Stimulated activated CD8-positive, alpha-beta memory T cell treated with anti-CD3 and anti-CD28 coated beads, Interleukin-2, amount 100 ng/mL, for 1 hour (primary cell): ENCODE data around the gene LRRC58.
"Not testable (repeated sequence)": the region's sequence is repeated elsewhere in the genome, so short reads cannot be mapped to it uniquely, and the experiment has no call there.

ENCODE experiments used
- DNase-seq, 2 donors: peaks; one replicate each; pipeline ENCODE4 v3.0.0-alpha.2; 2020; ENCODE audit warnings: low read depth in 2 of 2

The LRRC58 gene

DNA sequence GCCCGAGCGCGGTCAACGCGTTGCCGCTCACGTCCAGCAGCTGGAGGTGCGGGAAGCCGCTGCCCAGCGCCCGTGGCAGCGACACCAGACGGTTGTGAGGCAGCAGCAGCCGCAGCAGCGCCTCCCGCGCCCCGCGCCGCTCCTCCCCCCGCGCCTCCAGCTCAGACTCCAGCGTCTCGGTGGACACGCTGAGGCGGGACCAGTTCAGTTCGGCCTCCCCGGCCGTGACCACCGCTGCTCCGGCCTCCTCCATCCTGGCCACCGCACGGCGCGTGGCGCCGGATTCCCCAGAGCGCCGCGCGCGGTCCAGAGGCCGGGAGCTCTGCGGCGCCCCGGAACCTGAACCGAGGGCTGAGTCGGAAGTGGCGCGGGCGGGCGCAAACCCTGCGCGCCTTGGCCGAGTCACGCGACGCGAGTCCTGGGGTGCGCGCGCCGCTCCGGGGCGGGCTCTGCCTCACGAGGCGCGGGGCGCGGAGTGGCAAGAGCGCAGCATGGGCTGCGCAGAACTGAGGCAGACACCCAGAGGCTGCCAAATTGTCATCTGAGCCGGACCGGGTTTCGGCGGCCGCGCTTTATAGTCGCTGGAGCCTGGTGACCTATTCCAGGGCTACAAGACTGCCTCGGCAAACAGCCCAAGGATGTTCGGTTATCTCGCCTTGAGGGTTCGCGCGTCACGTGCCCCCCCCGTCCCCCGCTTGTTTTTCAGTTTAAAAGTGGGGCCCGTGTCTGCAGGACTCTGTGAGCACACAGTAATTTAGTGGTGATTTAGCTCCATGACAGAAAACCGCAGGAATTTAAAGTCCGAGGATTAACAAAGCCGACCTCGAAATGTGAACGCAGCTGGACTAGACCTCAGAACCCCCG lies at the start of gene LRRC58:
LRRC58 (minus strand) TSS at position 364 of the 864 bp plus-strand sequence; CDS start at position 253, 111 bp downstream.
- peak; percentile 70 to 79 for DNase-seq

DNA sequence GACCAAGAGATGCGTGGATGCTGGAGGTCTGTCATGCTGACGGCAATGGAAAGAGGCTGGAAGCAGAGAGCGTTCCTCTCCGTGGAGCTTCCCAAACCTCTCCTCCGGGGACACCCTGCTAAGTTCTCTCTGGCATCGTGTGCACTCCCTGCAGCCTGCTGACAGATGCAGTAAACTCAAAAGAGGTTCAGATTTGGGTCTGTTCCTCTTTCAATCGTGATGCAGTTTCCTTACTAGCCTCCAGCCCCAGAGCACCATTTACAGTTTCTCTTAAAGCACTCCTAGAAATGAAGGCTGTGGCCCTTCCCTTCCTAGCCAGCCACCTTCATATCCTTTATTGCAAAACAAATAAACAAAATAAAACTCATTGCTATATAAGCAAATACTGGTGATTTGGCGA lies 47.3 kb upstream of the LRRC58 start:
- DNase-seq, result no peak

DNA sequence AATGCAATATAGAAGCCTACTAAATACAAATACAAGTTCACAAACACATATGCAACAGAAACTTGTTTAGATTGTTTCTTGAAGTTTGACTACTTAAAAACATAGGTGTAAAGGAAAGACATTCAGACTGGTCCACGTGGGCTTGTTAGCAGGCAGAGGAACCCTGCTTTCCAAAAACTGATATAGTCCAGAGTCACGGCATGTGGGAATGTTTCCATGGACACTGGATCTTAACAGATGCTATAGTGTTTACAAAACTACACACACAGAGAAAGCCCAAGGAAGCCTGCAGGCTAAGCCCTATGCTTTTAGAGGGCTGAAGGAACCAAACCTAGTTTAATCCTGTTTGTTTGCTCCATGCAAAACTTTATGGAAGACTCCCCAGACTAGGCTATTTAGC lies 45.2 kb upstream of the LRRC58 start:
- DNase-seq, result no peak

DNA sequence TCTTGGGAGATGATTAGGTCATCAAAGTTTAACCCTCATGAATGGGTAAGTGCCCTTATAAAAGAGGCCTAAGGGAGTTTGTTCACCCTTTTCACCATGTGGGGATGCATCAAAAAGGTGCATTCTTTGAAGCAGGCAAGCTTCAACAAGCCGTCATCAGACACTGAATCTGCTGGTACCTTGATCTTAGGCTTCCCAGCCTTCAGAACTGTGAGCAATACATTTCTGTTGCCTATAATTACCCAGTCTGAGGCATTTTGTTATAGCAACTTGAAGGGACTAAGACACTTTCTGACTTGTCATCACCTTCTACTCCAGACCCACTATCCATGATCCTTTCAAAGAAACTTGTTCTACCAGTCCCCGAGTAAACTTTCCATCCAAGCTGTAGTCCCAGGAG lies 44.6 kb upstream of the LRRC58 start:
- no peak for DNase-seq

DNA sequence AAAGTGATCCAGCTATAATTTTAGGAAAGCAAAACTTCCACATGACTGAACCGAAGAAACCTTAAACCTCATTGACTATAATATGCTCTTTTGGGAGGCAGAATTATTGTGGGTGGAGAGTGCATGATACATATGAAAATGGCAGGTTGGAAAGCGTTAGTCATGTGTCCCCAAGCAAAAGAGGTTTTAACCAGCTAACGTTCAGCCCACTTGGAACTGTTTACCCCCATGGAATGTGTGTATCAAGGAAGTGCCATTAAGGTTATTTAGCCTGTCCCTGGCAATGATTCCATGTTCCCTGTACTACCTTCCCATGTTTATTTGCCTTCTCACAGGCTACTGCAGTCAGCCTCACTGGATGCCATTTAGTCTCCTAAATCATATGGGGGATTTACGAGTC lies 44.1 kb upstream of the LRRC58 start:
- DNase-seq, result no peak

DNA sequence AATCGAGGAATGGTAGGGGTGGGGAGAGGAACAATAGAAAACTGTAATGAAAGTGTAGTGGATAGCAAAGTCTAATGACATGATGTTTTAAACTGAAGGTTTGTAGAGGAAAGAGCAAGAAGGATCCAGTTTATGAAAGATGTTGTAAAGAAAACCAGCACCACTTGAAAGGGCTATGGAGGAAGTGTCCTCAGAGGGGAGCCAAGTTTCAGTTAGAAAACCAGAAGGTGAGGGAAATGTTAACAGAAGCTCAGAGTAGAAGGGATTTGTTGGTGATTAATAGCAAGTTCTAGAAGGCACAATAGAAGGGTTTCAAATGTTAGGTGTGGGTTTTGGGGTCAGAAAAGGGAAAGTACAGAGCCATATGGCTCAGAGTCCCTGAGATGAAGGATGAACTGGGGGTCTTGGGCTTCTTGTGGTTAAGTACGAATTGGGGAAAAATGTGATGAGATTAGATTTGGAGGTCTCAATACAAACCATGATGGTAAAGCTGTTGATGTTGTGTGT lies 33.8 kb upstream of the LRRC58 start:
- no peak for DNase-seq

DNA sequence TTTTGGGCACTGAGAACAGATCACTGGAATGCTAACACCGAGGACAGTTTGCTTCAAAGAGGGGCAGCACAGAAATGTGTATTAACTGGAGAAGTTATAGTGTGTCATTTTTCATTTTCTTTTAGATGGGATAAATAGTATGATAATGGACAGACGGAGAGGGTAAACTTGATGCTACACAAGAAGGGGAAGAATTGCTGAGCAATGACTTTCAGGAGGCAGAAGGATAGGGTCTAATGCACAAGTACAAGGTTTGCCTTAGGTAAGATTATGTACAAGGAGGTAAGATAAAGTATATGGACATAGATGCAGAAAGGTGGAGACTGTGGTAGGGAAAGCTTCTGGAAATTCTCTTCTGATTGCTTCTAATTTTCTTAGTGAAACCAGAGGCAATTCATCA lies 32.3 kb upstream of the LRRC58 start:
- DNase-seq, result no peak

DNA sequence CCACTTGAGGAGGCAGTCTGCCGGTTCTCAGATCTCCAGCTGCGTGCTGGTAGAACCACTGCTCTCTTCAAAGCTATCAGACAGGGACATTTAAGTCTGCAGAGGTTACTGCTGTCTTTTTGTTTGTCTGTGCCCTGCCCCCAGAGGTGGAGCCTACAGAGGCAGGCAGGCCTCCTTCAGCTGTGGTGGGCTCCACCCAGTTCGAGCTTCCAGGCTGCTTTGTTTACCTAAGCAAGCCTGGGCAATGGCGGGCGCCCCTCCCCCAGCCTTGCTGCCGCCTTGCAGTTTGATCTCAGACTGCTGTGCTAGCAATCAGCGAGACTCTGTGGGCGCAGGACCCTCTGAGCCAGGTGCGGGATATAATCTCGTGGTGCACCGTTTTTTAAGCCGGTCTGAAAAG lies 28.8 kb upstream of the LRRC58 start:
- DNase-seq, result not testable (repeated sequence)

DNA sequence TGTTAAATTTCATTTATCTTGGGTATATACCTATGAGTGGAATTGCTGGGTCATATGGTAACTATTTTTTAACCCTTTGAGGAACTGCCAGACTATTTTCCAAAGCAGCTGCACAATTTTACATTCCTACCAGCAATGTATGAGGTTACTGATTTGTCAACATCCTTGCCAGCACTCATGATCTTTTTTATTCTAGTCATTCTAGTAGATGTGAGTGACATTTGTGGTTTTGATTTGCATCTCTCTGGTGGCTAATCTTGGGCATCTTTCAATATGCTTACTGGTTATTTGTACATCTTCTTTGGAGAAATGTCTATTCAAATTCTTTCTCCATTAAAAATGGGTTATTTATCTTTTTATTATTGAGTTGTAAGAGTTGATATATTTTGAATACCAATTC lies 21.3 kb upstream of the LRRC58 start:
- DNase-seq, result no peak

DNA sequence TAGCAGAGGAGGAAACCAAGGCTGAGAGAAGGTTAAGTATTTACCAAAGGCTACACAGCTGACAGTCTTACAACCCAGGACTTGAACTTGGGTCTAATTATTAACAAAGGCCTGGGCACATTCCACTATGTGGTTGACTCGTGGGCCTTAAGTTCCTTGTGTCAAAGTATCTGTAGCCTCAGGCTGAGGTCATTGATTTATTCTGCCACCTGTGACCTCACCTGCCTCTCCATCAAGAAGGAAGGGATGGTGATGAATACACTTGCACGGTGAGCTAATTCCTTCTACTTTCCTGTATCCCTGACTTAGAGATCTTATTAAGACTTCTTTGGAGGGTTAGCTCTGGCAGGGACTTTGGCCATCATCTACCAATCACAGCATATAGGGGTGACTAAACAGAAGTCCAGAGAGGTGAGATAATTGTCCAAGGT lies 19.9 kb upstream of the LRRC58 start:
- no peak for DNase-seq

DNA sequence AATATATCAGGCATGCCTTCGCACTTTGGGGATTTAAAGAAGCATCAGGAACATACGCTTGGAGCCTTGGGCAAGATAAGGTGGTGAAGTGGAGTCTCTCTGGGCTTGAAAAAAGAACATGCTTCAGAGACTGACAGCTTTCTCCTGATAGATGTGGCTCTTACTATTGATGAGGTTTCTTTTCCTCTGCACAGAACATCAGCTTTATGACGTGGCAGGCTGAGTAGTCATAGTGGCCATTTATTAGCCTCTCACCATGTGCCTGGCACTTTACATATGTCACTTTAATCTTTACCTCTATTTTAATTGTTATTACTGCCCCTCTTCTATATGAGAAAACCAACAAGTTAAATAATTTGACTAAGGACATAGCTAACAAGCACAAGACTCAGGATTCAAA lies 19.0 kb upstream of the LRRC58 start:
- DNase-seq, result no peak

DNA sequence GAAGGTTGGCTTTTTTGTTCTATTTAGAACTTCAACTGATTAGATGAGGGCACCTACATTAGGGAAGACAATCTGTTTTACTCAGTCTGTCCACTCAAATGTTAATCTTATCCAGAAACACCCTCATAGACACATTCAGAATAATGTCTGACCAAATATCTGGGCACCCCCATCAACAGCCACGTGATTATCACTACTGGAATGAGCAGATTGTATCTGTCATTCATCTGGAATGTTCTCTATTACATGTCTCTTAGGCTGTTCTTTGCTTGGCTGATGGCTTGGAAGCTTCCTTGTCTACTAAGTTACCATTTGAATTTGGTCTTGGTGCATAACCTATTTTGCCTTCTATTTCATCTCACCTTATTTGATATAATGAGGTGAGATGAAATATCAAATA lies 15.7 kb upstream of the LRRC58 start:
- no peak for DNase-seq

DNA sequence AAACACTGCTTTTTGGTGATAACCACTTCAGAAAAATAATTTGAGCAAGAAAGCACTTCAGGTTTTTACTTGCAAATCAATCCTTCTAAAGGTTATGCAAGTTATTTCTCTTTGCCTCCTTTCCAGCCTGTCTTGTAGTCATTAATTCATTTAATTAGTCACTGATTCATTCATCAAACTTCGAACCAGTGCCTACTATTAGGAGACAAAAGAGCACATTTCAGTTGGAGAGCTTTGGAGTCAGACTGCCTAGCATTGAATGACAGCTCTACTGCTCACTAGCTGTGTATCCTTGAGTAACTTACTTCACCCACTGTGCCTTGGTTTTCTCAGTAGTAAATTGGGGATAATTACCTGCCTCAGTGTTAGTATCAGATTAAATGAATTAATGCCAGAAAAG lies 14.9 kb upstream of the LRRC58 start:
- DNase-seq, result no peak

DNA sequence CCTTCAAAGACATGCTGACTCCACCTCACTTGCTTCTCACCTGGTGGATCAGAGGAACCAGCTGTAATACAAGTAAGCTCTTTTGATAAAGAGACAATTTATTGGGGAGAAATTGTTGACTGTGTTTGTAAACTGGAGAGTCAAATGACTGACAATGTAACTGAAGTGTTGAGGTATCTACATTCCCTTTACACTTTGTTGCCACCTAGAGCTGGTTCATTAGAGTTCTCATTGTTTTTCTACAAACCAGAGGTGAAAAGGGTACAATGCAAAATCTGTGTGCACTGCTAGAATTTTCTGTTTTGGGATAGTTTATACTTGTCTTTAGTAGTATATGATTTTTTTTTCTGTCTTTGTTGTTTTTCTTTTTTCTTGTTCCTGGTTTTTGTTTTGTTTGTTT lies 8.7 kb upstream of the LRRC58 start:
- DNase-seq, result no peak

DNA sequence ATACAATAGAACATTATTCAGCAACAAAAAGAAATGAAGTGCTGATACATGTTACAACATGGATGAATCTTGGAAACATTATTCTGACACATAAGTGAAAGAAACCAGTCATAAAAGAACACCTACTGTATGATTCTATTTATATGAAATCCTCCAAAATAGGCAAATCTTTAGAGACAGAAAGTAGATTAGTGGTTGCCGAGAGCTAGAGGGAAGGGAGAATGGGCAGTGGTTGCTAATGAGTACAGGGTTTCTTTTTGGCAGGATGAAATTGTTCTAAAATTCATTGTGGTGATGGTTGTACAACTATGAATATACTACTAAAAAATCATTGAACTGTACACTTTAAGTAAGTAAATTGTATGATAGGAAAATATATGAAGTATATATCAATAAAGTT lies 6.3 kb upstream of the LRRC58 start:
- DNase-seq, result no peak

DNA sequence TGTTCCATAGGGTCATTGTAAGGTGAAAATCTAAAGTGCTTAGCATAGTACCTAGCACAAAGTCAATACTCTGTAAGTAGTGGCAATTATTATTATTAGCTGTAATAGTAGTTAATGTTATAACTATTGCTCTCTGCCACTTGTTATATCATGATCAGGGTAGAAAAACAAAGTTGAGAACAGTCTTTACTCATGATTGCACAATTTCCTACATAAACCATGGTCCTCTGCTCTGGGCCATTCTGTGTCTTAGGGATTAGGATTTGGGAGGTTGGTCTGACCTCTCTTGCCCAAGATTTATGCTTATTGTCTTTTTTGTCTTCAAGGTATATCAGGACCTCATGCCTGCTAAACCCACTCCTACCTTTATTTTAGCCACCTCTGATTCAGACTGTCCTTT lies 4.3 kb upstream of the LRRC58 start:
- DNase-seq, result no peak

DNA sequence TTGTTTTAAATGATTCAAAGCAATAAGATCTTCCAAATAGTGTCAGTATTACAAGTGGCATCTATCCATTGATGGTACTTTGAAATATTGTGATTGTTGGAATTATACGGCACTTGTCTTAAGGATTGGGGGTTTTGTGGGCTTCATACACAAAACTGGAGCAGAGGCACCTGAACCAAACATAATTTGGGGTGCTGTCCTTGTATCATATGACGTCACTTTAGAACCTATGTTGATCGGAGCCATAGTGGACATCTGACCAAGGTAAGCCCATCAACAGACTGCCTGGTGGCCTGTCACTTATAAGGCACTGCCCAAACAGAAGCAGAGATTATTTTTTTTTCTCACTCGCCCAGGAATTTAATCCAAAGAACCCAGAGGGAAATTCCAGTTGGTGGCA lies 2.9 kb upstream of the LRRC58 start:
- no peak for DNase-seq

DNA sequence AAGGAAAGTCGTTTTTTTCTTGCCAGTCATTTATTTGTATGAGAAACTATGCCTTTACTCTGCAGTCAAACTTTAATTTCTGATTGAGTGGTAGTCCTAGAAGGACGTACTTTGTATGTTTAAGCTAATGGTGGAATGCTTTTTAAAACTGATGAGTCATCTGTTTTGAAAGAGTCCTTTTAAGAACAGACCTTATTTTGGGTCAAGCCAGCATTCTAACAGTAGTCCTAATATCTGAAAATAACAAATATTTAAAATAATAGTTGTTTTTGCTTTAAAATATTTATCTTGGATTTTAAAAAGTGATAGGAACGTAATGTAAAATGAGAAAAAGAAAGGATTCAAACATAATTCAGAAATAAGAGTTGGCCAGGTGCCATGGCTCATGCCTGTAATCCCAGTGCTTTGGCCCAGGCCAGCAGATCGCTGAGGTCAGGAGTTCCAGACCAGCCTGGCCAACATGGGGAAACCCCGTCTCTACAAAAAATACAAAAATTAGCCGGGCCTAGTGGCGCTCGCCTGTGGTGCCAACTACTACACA lies 1.3 kb upstream of the LRRC58 start:
- DNase-seq, result no peak

DNA sequence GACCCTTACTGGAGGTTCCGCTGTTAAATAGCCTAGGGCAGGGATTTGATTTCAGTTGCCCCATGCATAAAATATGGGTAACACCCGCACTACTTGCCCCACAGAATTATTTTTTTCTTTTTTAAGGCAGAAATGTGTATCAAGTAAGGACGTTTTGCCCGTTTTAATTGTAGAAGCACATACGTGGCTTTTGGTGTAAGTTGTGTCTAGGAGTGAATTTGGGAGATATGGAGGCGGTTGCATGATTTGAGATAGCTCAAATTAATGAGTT lies 636 bp upstream of the LRRC58 start:
- no peak for DNase-seq

DNA sequence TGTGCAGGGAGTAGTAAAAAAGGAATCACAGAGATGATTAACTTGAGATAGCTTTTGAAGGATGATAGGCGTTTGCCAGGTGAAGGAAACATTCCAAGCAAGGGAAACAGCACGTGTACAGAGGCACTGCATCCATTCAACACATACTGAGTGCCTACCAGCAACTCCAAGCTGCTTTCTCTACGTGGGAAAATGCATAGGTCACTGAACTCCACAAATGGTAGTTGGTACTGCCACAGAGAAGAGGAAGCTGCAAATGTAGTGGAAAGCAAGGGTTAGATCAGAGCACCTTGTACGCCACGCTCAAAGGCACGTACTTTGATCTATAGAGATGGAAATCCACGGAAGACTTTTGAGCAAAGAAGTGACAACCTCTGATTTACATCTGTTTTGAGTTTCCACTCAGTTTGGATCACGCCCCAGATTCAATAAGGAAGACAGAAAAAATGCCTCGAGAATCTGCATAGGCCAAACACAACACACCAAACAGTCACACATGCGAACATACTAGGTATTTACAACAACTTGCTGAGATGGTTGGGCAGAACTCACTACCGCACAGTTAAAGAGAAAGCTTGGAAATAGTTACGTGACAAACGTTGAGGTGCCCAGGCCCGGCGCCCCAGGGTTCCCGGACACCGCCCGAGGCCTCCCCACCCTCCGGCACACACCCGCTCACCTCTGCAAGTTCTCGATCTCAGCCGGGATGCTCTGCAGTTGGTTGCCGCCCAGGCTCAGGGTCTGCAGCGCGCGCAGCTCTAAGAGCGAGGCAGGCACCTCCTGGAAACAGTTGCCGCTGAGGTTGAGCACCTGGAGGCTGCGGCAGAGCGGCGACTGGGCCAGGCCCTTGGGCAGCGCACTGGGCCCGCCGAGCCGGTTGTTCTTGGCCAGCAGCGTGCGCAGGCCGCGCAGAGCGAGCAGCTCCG lies 826 bp downstream of the LRRC58 start:
- peak in 1 of 2 donors; percentile 33 for DNase-seq

DNA sequence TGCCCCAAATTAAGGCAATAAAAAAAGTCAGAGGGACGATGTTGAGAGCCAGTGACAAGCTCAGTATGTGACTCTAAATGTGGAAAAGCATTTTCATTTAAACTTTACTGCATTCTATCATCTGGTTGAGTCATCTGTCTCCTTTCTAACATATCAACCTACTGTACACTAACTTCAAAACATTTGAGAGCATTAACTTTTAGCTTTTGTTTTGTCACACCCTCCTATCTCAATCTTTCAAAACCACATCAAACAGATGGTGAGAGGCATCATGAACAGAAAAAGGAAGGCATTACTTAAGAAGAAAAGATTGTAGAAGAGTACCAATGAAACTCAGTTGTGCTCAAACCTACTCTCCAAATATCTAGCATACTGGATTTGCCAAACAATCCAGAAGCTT lies 4.8 kb downstream of the LRRC58 start:
- no peak for DNase-seq

DNA sequence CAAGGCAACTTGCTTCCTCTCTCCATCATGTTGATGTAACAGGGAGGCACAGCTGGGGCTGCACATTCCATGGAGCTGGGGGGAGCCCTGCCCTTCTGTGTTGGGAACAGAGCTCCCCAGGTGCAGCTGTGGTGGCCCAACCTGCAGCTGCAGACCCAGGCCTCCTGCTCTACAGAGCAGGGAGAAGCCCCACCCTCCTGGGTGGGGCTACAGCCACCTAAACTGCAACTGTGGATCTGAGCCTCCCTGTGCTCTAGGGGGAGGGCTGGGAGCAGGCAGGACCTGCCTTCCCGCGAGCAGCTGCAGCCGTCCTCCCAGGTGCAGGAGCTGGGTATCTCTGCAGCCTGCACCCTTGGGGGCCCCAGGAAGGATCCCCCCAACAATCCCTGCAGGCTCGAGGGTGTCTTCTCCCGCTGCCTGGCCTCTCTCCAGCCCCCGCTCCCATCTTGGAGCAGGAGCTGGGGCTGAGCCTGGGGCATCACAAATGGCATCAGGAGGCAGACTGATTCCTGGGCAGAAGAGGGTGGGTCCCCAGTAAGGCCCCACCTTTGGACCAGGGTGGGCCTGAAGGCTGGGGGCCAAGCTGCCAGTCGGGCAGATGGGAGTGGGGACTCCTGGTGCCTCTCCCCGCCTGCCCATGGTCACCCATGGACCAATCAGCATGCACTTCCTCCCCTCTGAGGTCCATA lies 7.4 kb downstream of the LRRC58 start:
- no peak for DNase-seq
